OCI-LY3 (cell line): Measurements from ENCODE around the gene VIT.

Source experiments
- H2AFZ ChIP-seq: fragments of 200-600, 300-600 bp; shearing (Covaris generic); 2 replicates; pipeline ENCODE4 v1.6.0; 2014; ENCODE audit warnings: antibody characterized with exemption, low read depth, low read length
- H3K27ac ChIP-seq: fragments of 200-600, 300-600 bp; sonication (generic); 2 replicates; pipeline ENCODE4 v1.5.1; 2014; ENCODE audit warnings: mild to moderate bottlenecking, low read length, moderate library complexity, mixed read lengths
- H3K27me3 ChIP-seq: fragments of 200-600, 300-600 bp; sonication (generic); 2 replicates; pipeline ENCODE4 v1.6.1; 2014; ENCODE audit warnings: low read depth, low read length, mixed read lengths
- H3K36me3 ChIP-seq: fragments of 200-600, 300-600 bp; sonication (generic); replicated peaks from 2 replicates; pipeline ENCODE3; 2014; ENCODE audit warnings: low read depth, low read length, mixed read lengths
- H3K4me1 ChIP-seq: fragments of 300-600, 200-600 bp; sonication (generic); 2 replicates; pipeline ENCODE4 v1.6.1; 2014; ENCODE audit warnings: low read length, mixed read lengths
- H3K4me2 ChIP-seq: fragments of 200-600, 300-600 bp; sonication (generic); 2 replicates; pipeline ENCODE4 v1.6.1; 2014; ENCODE audit warnings: low read length, mixed read lengths
- H3K4me3 ChIP-seq: fragments of 300-600, 200-600 bp; sonication (generic); 2 replicates; pipeline ENCODE4 v1.5.1; 2014; ENCODE audit warnings: antibody characterized with exemption, mild to moderate bottlenecking, low read length, moderate library complexity
- H3K79me2 ChIP-seq: fragments of 300-600, 200-600 bp; shearing (Covaris generic); 2 replicates; pipeline ENCODE4 v1.6.1; 2014; ENCODE audit warnings: mild to moderate bottlenecking, low read length, mixed read lengths
- H3K9ac ChIP-seq: fragments of 300-600, 200-600 bp; shearing (Covaris generic); 2 replicates; pipeline ENCODE4 v1.6.0; 2014; ENCODE audit warnings: mild to moderate bottlenecking, low read length, moderate library complexity
- H3K9me3 ChIP-seq: fragments of 200-600, 300-600 bp; shearing (Covaris generic); 2 replicates; pipeline ENCODE4 v1.6.1; 2014; ENCODE audit warnings: low read length, mixed read lengths; ENCODE audit not compliant: insufficient read depth
- H4K20me1 ChIP-seq: fragments of 200-600, 300-600 bp; sonication (generic); 2 replicates; pipeline ENCODE4 v1.6.1; 2016; ENCODE audit warnings: low read length, mixed read lengths; ENCODE audit not compliant: insufficient read depth
- EZH2phosphoT487 ChIP-seq: fragments of 200-600 bp; shearing (Covaris generic); IDR thresholded peaks from 2 replicates; pipeline ENCODE4 v1.6.1; 2018; ENCODE audit warnings: antibody characterized with exemption, mixed run types, low read depth
- TF ChIP-seq, protein P1 (sequence below): fragments of 200-600, 300-600 bp; sonication (generic); IDR thresholded peaks from 2 replicates; pipeline ENCODE4 v1.5.1; 2014; ENCODE audit warnings: antibody characterized with exemption, low read length, low read depth

Gene VIT

DNA sequence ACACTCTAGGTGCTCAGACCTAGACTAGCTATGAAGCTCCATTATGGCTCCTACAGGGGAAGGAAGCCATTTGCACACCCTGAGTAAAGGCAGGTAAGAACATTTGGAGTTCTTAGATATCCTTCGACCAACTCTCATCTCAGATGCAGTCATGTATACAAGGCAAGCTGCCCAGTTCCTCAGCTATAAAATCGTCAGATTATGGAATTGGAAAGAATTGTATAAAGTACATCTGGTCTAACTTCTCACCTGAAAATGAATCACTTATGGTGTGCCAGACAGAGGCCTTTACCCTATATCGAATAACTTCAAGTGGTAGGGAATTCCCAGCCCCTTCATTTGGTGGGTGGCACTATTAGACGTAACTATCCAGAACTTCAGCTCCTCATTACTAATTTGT lies 79.3 kb downstream of the VIT start:
- H3K4me1 ChIP-seq: peaks cover 6% of the 10 kb centered on the region
- H4K20me1 ChIP-seq: no peaks in the 10 kb centered on the region
- H3K9ac ChIP-seq: no peak overlapping the region
- H3K36me3 ChIP-seq: no peaks in the 10 kb centered on the region
- no peak overlapping the region for H2AFZ ChIP-seq
- TF ChIP-seq, protein P1, sequence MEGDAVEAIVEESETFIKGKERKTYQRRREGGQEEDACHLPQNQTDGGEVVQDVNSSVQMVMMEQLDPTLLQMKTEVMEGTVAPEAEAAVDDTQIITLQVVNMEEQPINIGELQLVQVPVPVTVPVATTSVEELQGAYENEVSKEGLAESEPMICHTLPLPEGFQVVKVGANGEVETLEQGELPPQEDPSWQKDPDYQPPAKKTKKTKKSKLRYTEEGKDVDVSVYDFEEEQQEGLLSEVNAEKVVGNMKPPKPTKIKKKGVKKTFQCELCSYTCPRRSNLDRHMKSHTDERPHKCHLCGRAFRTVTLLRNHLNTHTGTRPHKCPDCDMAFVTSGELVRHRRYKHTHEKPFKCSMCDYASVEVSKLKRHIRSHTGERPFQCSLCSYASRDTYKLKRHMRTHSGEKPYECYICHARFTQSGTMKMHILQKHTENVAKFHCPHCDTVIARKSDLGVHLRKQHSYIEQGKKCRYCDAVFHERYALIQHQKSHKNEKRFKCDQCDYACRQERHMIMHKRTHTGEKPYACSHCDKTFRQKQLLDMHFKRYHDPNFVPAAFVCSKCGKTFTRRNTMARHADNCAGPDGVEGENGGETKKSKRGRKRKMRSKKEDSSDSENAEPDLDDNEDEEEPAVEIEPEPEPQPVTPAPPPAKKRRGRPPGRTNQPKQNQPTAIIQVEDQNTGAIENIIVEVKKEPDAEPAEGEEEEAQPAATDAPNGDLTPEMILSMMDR: no peak
- no peak overlapping the region for H3K4me3 ChIP-seq
- H3K9me3 ChIP-seq: no peaks in the 10 kb centered on the region
- H3K4me2 ChIP-seq: no peak overlapping the region
- H3K27ac ChIP-seq: no peak overlapping the region
- H3K27me3 ChIP-seq: no peaks in the 10 kb centered on the region
- H3K79me2 ChIP-seq: no peaks in the 10 kb centered on the region

DNA sequence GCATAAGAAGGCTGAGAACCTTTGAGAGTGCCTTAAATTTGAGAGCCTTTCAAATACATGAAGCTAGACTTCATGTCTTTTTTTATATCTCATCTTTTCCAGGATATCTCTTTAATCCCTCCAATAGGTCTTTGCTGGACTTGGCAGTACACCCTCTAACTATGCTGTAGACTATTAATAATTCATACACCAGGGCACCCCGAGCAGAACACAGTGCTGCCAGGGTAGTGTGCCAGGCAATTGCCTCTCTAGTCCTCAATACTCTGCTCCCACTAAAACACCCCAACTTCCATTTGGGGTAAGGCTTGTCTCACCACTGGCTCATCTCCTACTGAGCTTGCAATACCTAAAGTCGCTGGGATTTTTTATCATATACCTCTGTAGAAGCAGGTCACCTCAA lies 80.8 kb downstream of the VIT start:
- H3K36me3 ChIP-seq: no peaks in the 10 kb centered on the region
- H3K4me2 ChIP-seq: no peak overlapping the region
- TF ChIP-seq, protein P1: no peak
- no peak for TF ChIP-seq EZH2phosphoT487
- H3K4me1 ChIP-seq: peaks cover 12% of the 10 kb centered on the region
- no peak overlapping the region for H2AFZ ChIP-seq
- H4K20me1 ChIP-seq: no peaks in the 10 kb centered on the region
- H3K79me2 ChIP-seq: no peaks in the 10 kb centered on the region
- no peak overlapping the region for H3K27ac ChIP-seq
- H3K27me3 ChIP-seq: no peaks in the 10 kb centered on the region
- no peak overlapping the region for H3K4me3 ChIP-seq
- H3K9me3 ChIP-seq: no peaks in the 10 kb centered on the region
- H3K9ac ChIP-seq: no peak overlapping the region

DNA sequence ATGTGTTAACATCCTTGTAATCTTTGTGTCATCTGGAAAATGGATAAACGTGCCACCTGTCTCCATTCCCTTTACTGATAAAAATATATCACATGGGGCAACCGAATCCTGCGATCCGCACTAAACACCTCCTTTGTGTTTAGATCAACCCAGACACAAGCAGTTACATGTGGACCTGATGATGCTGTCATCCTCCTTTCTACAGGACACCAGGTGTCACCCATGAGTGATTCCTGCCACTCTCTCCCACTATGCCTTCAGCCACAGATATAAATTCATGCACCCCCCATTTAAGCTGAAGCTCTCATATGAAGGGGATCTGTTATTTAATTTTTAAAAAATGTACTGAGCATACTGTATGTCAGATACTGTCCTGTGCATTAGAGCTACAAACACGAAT lies 81.3 kb downstream of the VIT start:
- no peak overlapping the region for H3K27ac ChIP-seq
- no peaks in the 10 kb centered on the region for H3K27me3 ChIP-seq
- H3K4me2 ChIP-seq: no peak overlapping the region
- no peak overlapping the region for H3K4me3 ChIP-seq
- H3K79me2 ChIP-seq: no peaks in the 10 kb centered on the region
- H3K9me3 ChIP-seq: no peaks in the 10 kb centered on the region
- no peak overlapping the region for H2AFZ ChIP-seq
- TF ChIP-seq EZH2phosphoT487: no peak
- TF ChIP-seq, protein P1: no peak
- H3K36me3 ChIP-seq: no peaks in the 10 kb centered on the region
- no peak overlapping the region for H3K9ac ChIP-seq
- peaks cover 12% of the 10 kb centered on the region for H3K4me1 ChIP-seq
- no peaks in the 10 kb centered on the region for H4K20me1 ChIP-seq

DNA sequence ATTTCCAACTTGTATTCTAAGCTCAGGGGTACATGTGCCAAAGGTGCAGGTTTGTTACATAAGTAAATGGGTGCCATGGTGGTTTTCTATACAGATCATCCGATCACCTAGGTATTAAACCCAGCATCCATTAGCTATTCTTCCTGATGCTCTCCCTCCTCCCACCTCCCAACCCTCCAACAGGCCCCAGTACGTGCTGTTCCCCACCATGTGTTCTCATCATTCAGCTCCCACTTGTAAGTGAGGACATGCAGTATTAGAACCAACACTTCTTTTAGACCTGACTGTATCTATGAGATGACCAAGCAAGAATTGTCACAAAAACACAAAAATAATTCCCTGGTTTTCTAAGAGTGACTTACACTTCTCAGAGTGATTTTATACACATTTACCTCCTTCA lies 83.0 kb downstream of the VIT start:
- Histone ChIP-seq H3K27me3 (peaks cover 3% of the 10 kb centered on the region; the same call in 1 of the 2 replicates), H3K36me3 (no peaks in the 10 kb centered on the region), H3K27ac (no peak overlapping the region), H4K20me1 (no peaks in the 10 kb centered on the region), H3K4me3 (no peak overlapping the region), H3K9me3 (no peaks in the 10 kb centered on the region), H3K9ac (no peak overlapping the region), H3K4me2 (no peak overlapping the region), H3K4me1 (peaks cover 12% of the 10 kb centered on the region), H3K79me2 (no peaks in the 10 kb centered on the region), H2AFZ (peak overlapping the region; percentile 47)
- TF ChIP-seq, protein P1: no peak
- no peak for TF ChIP-seq EZH2phosphoT487
